HG02970 (cell line): Measurements from ENCODE around the gene PAN2.
"Not testable (repeated sequence)": the region's sequence is repeated elsewhere in the genome, so short reads cannot be mapped to it uniquely, and the experiment has no call there.

Experiments used
- ATAC-seq: cut with Tn5 transposase; IDR thresholded peaks from one replicate; pipeline ENCODE4 v1.9.1; 2021; ENCODE audit warnings: mild to moderate bottlenecking, moderate library complexity, moderate number of reproducible peaks; ENCODE audit not compliant: unreplicated experiment, low FRiP score

Gene PAN2

GRCh38 chr12:56333679-56334489 is at the start of gene PAN2:
PAN2 (minus strand) TSS chr12:56334000; CDS start chr12:56333094, 906 bp downstream.
- ATAC-seq = peak; percentile 82

DNA sequence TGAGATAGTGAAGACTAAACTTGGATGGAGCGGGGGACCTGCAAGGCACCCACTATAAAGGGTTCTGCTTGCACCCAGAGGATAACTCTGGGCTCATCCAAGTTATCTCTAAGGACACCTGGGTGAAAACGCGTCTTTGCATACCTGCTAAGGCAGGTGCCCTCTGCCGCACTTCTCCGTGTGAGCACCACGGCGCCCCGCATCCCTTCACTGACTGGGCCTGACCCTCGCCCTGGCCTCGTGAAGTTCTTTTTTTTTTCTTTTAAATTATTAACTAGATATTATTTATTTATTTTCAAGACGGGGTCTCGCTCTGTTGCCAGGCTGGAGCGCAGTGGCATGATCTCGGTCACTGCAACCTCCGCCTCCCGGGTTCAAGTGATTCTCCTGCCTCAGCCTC is 48.8 kb upstream of the PAN2 start:
- no peak for ATAC-seq

- no peak for ATAC-seq
Measured at GRCh38 chr12:56377989-56378316, 44.2 kb upstream of the PAN2 start.

DNA sequence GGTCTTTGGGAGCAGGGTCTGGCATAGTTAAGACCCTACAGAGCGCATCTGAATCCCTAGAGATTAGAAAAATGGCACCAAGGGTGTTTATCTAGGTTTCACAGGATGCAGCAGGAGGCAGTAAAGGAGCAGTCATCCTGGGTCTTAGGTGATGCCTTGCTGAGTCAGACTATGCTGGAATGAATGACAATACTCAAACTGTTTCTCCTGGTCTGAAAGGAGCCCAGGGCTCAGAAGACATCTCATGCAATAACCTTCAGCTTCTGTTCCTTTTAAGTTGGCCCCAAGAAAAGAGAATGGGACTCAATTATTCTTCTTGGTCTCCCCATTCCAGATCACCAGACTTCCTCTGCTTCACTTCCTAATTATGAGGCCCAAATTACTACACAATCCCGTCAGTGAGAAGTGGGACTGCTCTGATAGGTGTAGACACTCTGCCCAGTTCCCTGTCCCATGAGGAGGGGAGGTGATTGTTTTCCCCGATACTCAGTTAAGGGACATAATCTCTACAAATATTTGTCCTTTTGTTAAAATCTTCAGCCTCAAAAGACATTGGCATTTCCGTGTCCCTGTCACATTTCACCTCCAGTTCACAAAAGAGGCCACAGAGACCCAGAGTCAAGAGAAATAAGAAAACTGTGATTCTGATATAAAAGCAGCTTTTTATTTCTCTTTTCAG is 43.6 kb upstream of the PAN2 start:
- no peak for ATAC-seq

DNA sequence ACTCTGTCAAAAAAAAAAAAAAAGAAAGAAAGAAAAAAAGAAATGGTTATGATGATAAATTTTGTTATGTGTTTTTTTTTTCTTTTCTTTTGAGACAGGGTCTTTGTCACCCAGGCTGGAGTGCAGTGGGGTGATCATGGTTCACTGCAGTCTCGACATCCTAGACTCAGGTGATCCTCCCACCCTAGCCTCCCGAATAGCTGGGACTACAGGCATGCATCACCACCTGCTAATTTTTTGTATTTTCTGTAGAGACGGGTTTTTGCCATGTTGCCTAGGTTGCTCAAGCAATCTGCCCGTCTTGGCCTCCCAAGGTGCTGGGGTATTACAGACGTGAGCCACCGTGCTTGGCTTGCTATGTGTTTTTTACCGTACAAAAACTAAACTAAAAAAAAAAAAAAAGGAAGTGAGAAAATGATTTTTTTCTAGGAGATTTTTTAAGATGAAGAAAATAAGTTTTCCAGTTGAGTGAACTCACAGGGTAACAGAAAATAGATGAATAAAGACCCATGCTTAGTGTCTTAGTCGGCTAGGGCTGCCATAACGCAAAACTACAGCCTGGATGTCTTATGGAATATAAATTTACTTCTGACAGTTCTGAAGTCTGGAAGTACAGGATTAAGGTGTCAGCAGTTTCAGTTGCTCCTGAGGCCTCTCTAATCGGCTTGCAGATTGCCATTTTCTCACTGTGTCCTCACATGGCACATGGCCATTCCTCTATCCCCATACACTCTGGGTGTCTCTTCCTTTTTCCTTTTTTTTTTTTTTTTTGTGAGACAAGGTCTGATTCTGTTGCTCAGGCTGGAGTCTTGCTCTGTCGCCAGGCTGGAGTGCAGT is 42.0 kb upstream of the PAN2 start:
- no peak for ATAC-seq

DNA sequence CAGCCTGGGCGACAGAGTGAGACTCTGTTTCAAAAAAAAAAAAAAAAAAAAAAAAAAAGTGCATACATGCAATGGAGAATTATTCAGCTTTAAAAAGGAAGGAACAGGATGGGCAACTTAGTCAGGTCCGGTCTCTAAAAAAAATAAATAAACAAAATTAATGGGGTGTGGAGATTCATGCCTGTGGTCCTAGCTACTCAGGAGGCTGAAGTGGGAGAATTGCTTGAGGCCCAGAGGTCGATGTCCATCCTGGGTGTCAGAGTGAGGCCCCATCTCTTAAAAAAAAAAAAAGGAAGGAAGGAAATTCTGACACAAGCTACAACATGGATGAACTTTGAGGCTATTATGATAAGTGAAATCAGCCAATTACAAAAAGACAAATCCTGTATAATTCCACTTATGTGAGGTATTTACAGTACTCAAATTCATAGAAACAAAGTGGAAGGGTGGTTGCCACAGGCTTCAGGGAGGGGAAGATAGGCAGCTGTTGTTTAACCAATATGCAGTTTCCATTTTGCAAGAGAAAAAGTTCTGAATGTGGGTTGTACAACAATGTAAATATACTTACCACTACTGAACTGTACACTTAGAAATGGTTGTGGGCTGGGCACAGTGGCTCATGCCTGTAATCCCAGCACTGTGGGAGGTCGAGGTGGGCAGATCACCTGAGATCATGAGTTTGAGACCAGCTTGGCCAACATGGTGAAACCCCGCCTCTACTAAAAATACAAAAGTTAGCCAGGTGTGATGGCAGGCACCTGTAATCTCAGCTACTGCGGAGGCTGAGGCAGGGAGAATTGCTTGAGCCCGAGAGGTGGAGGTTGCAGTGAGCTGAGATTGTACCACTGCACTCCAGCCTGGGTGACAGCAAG is 41.2 kb upstream of the PAN2 start:
- ATAC-seq = no peak

DNA sequence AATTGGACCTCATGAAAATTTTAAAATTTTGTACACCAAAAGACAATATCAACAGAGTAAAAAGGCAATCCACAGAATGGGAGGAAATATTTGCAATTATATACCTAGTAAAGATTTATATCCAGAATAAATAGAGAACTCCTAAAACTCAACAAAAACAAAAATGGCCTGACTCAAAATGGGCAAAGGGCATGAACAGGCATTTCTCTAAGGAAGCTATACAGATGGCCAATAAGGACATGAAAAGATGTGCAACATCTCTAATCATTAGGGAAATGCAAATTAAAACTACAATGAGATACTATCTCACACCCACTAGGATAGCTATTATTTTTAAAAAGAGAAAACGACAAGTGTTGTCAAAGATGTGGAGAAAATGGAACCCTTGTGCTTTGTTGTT is 39.7 kb upstream of the PAN2 start:
- no peak for ATAC-seq

GRCh38 chr12:56366948-56367347 is 33.1 kb upstream of the PAN2 start:
- ATAC-seq = no peak

DNA sequence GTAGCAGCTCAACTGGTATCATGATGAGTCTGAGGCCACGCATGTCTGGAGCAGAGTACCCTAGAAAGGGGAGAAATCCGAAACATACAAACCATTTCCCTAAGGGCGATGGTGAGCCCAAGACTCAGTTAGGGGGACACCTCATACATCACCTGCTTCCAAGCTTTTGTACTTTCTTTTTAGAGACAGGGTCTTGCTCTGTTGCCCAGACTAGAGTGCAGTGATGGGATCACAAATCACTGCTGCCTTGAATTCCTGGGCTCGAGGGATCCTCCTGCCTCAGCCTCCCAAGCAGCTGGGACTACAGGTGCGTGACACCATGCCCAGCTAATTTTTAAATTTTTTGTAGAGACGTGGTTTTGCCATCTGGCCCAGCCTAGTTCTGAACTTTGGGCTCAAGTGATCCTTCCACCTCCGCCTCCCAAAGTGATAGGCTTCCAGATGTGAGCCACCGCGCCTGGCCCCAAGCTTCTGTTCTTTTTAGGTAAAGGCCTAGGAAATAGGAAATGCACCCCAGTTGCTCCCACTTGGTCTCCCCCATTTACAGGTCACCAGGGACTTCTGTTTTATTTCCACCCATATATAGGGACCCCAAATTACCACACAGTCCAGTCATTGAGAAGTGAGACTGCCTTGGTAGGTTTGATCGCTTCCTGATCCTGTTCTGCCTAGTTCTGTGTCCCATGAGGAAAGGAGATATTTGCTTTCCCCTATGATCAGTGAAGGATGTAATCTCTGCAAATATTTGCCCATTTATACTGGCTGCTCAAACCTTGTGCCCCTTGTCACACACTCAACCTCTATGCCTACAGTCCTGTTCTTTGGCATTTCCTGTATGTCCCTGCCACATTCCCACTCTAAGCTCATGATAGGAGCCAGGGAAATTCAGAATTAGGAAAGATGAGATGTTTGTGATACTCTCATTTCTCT is 28.6 kb upstream of the PAN2 start, which contains the start of gene APOF:
Gene APOF (minus strand): TSS at position 728 of the 930 bp plus-strand sequence. CDS start 112 bp downstream, at position 616.
- no peak for ATAC-seq

- no peak for ATAC-seq
Measured at GRCh38 chr12:56361487-56362129, 27.8 kb upstream of the PAN2 start.

- peak; percentile 95 for ATAC-seq
Measured at GRCh38 chr12:56359851-56360767, 26.3 kb upstream of the PAN2 start, which contains the start of gene STAT2. STAT2 (minus strand) TSS chr12:56360107; CDS start chr12:56356571, 3,536 bp downstream.

DNA sequence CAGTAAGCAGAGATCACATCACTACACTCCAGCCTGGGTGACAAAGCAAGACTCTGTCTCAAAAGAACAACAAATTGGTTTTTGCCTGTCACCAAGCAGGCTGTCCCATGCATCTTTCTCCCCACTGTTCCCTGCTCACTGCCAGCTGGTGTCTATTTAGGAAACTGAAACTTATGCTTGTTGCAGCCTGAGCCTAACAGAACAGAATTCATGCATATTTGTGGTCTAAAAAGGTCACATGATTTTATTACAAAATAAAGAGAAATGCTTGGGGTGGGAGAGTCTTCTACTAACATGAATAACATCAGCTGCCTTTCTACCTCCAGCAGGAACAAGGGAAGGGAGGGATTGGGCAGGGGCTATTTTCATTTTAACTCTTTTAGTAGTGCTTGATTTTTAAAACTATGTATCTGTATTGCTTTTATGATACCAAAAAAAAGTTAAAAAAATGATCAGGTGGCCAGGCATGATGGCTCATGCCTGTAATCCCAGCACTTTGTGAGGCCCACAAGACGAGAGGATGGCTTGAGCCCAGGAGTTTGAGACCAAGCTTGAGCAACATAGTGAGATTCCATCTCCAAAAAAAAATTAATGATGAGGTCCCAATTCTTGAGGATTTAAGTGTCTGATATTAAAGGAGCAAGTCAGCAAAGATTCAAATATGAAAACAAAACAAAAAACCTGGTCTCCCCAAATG is 25.2 kb upstream of the PAN2 start:
- ATAC-seq = no peak

- no peak for ATAC-seq
Measured at GRCh38 chr12:56351325-56351724, 17.5 kb upstream of the PAN2 start.

GRCh38 chr12:56350662-56351061 is 16.9 kb upstream of the PAN2 start:
- ATAC-seq = no peak

- ATAC-seq = no peak
Measured at GRCh38 chr12:56348776-56349175, 15.0 kb upstream of the PAN2 start.

DNA sequence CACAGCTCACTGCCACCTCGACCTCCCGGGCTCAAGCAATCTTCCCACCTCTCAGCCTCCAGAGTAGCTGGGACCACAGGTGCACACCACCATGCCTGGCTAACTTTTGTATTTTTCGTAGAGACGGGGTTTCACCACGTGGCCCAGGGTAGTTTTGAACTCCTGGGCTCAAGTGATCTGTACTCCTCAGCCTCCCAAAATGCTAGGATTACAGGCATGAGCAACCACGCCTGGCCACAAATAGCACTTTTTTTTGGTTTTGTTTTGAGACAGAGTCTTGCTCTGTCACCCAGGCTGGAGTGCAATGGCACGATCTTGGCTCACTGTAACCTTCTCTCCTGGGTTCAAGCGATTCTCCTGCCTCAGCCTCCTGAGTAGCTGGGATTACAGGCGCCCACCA is 13.5 kb upstream of the PAN2 start:
- not testable (repeated sequence) for ATAC-seq

- no peak for ATAC-seq
Measured at GRCh38 chr12:56346675-56347074, 12.9 kb upstream of the PAN2 start.
